SK-N-SH treated with all-trans-retinoic acid at 6 μM for 48 hours (cell line): Measurements from ENCODE around the gene ARG1.

Experiments used
- ATAC-seq: fragments of 200-7000 bp; cut with Tn5 transposase; 3 replicates; pipeline ENCODE4 v1.9.1; 2020; ENCODE audit warnings: mild to moderate bottlenecking, moderate library complexity
- BACH2 ChIP-seq: fragments of 250-450 bp; sonication (Bioruptor Pico); IDR thresholded peaks from 2 replicates; pipeline ENCODE4 v1.9.0; 2021; ENCODE audit warnings: mild to moderate bottlenecking, borderline replicate concordance
- CREB5 ChIP-seq: fragments of 250-450 bp; sonication (Bioruptor Pico); IDR thresholded peaks from 2 replicates; pipeline ENCODE4 v1.5.1; 2020; ENCODE audit warnings: low read depth, mild to moderate bottlenecking, moderate library complexity
- CSDC2 ChIP-seq: fragments of 250-450 bp; sonication (Bioruptor Pico); IDR thresholded peaks from 2 replicates; pipeline ENCODE4 v1.5.0; 2020; ENCODE audit warnings: mild to moderate bottlenecking, moderate library complexity
- ESRRG ChIP-seq: fragments of 250-450 bp; sonication (Bioruptor Pico); IDR thresholded peaks from 2 replicates; pipeline ENCODE4 v1.6.1; 2021; ENCODE audit warnings: mild to moderate bottlenecking
- GLIS3 ChIP-seq: fragments of 250-450 bp; sonication (Bioruptor Pico); IDR thresholded peaks from 2 replicates; pipeline ENCODE4 v1.5.0; 2020; ENCODE audit warnings: mild to moderate bottlenecking, moderate library complexity
- ISL1 ChIP-seq: fragments of 250-450 bp; sonication (Bioruptor Pico); IDR thresholded peaks from 2 replicates; pipeline ENCODE4 v2.1.2; 2022; ENCODE audit warnings: mild to moderate bottlenecking, moderate library complexity
- OSR1 ChIP-seq: fragments of 250-450 bp; sonication (Bioruptor Pico); IDR thresholded peaks from 2 replicates; pipeline ENCODE4 v1.8.0; 2022; ENCODE audit warnings: moderate library complexity, mild to moderate bottlenecking, inconsistent platforms
- PPARA ChIP-seq: fragments of 250-450 bp; sonication (Bioruptor Pico); IDR thresholded peaks from 2 replicates; pipeline ENCODE4 v1.5.0; 2020; ENCODE audit warnings: mild to moderate bottlenecking, borderline replicate concordance
- RARB ChIP-seq: fragments of 250-450 bp; sonication (Bioruptor Pico); IDR thresholded peaks from 2 replicates; pipeline ENCODE4 v1.8.0; 2021; ENCODE audit warnings: mild to moderate bottlenecking, moderate library complexity
- SNAI2 ChIP-seq: fragments of 250-450 bp; sonication (Bioruptor Pico); IDR thresholded peaks from 2 replicates; pipeline ENCODE4 v1.5.0; 2020; ENCODE audit warnings: mild to moderate bottlenecking, moderate library complexity
- TCF4 ChIP-seq: fragments of 250-450 bp; sonication (Bioruptor Pico); IDR thresholded peaks from 2 replicates; pipeline ENCODE4 v1.8.0; 2021; ENCODE audit warnings: mild to moderate bottlenecking, moderate library complexity, borderline replicate concordance
- ZC3H10 ChIP-seq: fragments of 250-450 bp; sonication (Bioruptor Pico); IDR thresholded peaks from 2 replicates; pipeline ENCODE4 v1.5.1; 2021; ENCODE audit warnings: mild to moderate bottlenecking, moderate library complexity
- ZFP3 ChIP-seq: fragments of 250-450 bp; sonication (Bioruptor Pico); IDR thresholded peaks from 2 replicates; pipeline ENCODE4 v1.5.0; 2020; ENCODE audit warnings: mild to moderate bottlenecking, moderate library complexity
- ZFP30 ChIP-seq: fragments of 450-650 bp; formaldehyde crosslinking; IDR thresholded peaks from 2 replicates; pipeline ENCODE4 v1.5.0; 2022; ENCODE audit warnings: mild to moderate bottlenecking, moderate library complexity
- ZNF565 ChIP-seq: fragments of 450-650 bp; formaldehyde crosslinking; conservative IDR thresholded peaks from 2 replicates; pipeline ENCODE4 v1.5.0; 2020; ENCODE audit warnings: low read depth, mild to moderate bottlenecking, moderate library complexity
- ZNF70 ChIP-seq: fragments of 450-650 bp; formaldehyde crosslinking; IDR thresholded peaks from 2 replicates; pipeline ENCODE4 v1.5.0; 2020; ENCODE audit warnings: mild to moderate bottlenecking, moderate library complexity
- ZNF8 ChIP-seq: fragments of 450-650 bp; formaldehyde crosslinking; IDR thresholded peaks from 2 replicates; pipeline ENCODE4 v1.5.0; 2020; ENCODE audit warnings: mild to moderate bottlenecking, moderate library complexity
- TF ChIP-seq, protein P1 (sequence below): fragments of 250-450 bp; sonication (Bioruptor Pico); IDR thresholded peaks from 2 replicates; pipeline ENCODE4 v1.8.0; 2020; ENCODE audit warnings: mild to moderate bottlenecking, moderate library complexity, borderline replicate concordance
- TF ChIP-seq, protein P2 (sequence below): fragments of 250-450 bp; sonication (Bioruptor Pico); IDR thresholded peaks from 2 replicates; pipeline ENCODE4 v1.5.1; 2021; ENCODE audit warnings: mild to moderate bottlenecking, moderate library complexity
- TF ChIP-seq, protein P3 (sequence below): fragments of 250-450 bp; sonication (Bioruptor Pico); IDR thresholded peaks from 2 replicates; pipeline ENCODE4 v1.5.0; 2020; ENCODE audit warnings: mild to moderate bottlenecking, moderate library complexity

ARG1 gene

DNA sequence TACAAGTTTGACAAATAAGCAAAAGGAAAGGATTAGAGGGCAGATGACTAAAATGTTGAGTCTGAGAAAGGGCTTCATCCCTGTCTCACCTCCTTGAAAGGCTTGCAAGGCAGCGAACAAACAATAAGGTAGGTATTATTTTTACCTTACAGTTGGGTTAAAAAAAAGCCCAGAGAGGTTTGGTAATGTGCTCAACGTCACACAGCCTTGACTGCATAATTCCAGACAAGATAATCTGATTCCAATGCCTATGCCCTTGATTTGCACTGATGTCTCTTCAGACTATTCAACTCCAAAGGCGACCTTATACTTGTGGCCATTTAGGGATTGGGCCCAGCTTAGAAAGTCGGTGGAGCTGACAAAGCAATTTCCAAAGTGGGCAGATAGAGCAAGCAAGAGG, 1.7 kb downstream of the ARG1 start:
- TF ChIP-seq ZC3H10 (CRISPR knock-in tag) (no peak), SNAI2 (no peak), TCF4 (CRISPR knock-in tag) (no peak), PPARA (CRISPR knock-in tag) (no peak), OSR1 (CRISPR knock-in tag) (no peak), RARB (CRISPR knock-in tag) (no peak), CSDC2 (no peak), GLIS3 (CRISPR knock-in tag) (no peak), ZFP3 (no peak), ESRRG (CRISPR knock-in tag) (no peak), ZNF70 (no peak), ZNF565 (CRISPR knock-in tag) (no peak), ZFP30 (CRISPR knock-in tag) (no peak), ZNF8 (CRISPR knock-in tag) (no peak)
- TF ChIP-seq, protein P1, sequence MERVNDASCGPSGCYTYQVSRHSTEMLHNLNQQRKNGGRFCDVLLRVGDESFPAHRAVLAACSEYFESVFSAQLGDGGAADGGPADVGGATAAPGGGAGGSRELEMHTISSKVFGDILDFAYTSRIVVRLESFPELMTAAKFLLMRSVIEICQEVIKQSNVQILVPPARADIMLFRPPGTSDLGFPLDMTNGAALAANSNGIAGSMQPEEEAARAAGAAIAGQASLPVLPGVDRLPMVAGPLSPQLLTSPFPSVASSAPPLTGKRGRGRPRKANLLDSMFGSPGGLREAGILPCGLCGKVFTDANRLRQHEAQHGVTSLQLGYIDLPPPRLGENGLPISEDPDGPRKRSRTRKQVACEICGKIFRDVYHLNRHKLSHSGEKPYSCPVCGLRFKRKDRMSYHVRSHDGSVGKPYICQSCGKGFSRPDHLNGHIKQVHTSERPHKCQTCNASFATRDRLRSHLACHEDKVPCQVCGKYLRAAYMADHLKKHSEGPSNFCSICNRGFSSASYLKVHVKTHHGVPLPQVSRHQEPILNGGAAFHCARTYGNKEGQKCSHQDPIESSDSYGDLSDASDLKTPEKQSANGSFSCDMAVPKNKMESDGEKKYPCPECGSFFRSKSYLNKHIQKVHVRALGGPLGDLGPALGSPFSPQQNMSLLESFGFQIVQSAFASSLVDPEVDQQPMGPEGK (CRISPR knock-in tag): no peak
- TF ChIP-seq, protein P2, sequence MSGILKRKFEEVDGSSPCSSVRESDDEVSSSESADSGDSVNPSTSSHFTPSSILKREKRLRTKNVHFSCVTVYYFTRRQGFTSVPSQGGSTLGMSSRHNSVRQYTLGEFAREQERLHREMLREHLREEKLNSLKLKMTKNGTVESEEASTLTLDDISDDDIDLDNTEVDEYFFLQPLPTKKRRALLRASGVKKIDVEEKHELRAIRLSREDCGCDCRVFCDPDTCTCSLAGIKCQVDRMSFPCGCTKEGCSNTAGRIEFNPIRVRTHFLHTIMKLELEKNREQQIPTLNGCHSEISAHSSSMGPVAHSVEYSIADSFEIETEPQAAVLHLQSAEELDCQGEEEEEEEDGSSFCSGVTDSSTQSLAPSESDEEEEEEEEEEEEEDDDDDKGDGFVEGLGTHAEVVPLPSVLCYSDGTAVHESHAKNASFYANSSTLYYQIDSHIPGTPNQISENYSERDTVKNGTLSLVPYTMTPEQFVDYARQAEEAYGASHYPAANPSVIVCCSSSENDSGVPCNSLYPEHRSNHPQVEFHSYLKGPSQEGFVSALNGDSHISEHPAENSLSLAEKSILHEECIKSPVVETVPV (CRISPR knock-in tag): no peak
- ATAC-seq: no peak

DNA sequence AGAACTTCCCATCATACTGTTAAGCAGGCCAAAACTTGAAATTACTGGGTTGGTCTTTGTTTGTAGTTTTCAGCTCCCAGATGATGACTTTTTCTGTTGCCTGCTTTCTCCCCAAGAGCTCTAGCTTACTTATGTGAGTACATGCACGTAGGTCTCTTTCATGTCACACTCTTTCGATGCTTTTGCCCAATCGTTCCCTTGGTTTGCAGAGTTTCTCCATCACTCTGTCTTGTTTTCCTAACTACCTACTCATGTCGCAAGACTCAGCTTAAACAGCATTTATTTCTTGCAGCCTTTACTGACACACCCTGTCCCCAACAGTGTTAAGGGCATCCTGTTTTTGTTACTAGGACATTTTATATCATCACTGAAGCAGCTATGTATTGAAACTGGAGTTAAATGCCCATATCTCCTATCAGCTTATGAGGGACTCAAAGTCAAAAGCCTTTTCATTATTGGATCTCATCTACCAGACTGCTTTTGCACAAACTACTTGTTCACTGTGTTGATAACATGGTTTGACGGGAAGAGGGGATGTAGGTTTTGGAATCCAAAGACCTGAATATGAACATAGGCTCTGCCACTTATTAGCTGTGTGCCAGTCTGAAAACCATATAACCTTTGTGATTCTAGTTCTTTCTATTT, 2.9 kb downstream of the ARG1 start:
- no peak for ATAC-seq
- TF ChIP-seq GLIS3 (CRISPR knock-in tag): no peak
- TF ChIP-seq, all 23 proteins: peak for 0

DNA sequence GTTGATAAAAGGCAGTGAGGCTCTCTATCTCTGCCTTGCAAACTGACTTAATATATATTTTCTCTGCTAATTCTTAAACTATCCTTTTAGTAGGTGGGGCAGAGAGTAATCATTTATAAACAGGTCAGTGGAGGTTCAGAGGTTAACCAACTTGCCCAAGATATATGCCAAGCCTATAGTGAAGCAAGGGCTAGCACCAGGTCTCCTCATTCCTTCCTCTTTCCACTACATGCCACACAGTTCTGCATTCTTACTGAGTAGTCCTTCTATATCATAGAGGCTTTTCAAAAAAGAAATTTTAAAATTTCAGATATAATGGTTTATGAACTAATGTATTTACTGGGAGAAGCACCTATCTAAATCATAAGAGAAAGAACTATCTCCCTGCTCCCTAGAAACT, 8.5 kb downstream of the ARG1 start:
- ATAC-seq: no peak
- TF ChIP-seq CSDC2: no peak
- no peak for TF ChIP-seq GLIS3 (CRISPR knock-in tag)
- no peak for TF ChIP-seq ISL1 (CRISPR knock-in tag)
- no peak for TF ChIP-seq CREB5
- TF ChIP-seq, protein P3, sequence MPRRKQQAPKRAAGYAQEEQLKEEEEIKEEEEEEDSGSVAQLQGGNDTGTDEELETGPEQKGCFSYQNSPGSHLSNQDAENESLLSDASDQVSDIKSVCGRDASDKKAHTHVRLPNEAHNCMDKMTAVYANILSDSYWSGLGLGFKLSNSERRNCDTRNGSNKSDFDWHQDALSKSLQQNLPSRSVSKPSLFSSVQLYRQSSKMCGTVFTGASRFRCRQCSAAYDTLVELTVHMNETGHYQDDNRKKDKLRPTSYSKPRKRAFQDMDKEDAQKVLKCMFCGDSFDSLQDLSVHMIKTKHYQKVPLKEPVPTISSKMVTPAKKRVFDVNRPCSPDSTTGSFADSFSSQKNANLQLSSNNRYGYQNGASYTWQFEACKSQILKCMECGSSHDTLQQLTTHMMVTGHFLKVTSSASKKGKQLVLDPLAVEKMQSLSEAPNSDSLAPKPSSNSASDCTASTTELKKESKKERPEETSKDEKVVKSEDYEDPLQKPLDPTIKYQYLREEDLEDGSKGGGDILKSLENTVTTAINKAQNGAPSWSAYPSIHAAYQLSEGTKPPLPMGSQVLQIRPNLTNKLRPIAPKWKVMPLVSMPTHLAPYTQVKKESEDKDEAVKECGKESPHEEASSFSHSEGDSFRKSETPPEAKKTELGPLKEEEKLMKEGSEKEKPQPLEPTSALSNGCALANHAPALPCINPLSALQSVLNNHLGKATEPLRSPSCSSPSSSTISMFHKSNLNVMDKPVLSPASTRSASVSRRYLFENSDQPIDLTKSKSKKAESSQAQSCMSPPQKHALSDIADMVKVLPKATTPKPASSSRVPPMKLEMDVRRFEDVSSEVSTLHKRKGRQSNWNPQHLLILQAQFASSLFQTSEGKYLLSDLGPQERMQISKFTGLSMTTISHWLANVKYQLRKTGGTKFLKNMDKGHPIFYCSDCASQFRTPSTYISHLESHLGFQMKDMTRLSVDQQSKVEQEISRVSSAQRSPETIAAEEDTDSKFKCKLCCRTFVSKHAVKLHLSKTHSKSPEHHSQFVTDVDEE (CRISPR knock-in tag): no peak
- TF ChIP-seq ZFP30 (CRISPR knock-in tag): no peak
- no peak for TF ChIP-seq TCF4 (CRISPR knock-in tag)
- TF ChIP-seq SNAI2: no peak
- no peak for TF ChIP-seq ESRRG (CRISPR knock-in tag)
- TF ChIP-seq, protein P2 (CRISPR knock-in tag): no peak
- TF ChIP-seq BACH2: no peak
- no peak for TF ChIP-seq OSR1 (CRISPR knock-in tag)
- TF ChIP-seq, protein P1 (CRISPR knock-in tag): no peak
